NCI-H774 (cell line): Measurements from ENCODE around the gene UNK.

Source experiments
- DNase-seq: peaks from one replicate; lab custom pipeline; 2025; lab: John Stamatoyannopoulos, UW

The UNK gene, protein sequence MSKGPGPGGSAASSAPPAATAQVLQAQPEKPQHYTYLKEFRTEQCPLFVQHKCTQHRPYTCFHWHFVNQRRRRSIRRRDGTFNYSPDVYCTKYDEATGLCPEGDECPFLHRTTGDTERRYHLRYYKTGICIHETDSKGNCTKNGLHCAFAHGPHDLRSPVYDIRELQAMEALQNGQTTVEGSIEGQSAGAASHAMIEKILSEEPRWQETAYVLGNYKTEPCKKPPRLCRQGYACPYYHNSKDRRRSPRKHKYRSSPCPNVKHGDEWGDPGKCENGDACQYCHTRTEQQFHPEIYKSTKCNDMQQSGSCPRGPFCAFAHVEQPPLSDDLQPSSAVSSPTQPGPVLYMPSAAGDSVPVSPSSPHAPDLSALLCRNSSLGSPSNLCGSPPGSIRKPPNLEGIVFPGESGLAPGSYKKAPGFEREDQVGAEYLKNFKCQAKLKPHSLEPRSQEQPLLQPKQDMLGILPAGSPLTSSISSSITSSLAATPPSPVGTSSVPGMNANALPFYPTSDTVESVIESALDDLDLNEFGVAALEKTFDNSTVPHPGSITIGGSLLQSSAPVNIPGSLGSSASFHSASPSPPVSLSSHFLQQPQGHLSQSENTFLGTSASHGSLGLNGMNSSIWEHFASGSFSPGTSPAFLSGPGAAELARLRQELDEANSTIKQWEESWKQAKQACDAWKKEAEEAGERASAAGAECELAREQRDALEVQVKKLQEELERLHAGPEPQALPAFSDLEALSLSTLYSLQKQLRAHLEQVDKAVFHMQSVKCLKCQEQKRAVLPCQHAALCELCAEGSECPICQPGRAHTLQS

DNA sequence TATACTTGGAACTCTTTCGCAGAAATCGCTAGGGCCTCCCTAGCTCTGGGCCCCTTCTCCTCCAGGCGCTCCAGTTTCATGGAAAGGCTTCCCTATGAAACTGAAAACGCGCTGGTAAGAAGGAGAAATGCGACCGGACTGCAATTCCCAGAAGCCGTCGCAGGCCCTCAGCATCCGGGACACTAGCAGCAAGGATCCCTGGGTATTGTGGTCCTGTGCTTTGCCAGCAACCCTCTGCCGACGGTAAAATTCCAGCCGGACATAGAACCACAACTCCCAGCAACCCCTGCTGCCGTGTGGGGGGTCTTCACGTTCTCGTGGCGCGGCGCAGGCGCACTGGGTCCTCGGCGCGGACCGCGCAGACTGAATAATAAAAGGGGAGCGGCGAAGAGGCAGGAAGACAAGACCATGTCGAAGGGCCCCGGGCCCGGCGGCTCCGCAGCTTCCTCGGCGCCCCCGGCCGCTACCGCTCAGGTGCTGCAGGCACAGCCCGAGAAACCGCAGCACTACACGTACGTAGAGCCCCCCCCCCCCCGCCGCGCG is at the start of gene UNK:
Gene UNK, plus strand, starts transcription at position 334 of the 543 bp plus-strand sequence. Its CDS starts 75 bp downstream, at position 409.
- peak; percentile 100 for DNase-seq

DNA sequence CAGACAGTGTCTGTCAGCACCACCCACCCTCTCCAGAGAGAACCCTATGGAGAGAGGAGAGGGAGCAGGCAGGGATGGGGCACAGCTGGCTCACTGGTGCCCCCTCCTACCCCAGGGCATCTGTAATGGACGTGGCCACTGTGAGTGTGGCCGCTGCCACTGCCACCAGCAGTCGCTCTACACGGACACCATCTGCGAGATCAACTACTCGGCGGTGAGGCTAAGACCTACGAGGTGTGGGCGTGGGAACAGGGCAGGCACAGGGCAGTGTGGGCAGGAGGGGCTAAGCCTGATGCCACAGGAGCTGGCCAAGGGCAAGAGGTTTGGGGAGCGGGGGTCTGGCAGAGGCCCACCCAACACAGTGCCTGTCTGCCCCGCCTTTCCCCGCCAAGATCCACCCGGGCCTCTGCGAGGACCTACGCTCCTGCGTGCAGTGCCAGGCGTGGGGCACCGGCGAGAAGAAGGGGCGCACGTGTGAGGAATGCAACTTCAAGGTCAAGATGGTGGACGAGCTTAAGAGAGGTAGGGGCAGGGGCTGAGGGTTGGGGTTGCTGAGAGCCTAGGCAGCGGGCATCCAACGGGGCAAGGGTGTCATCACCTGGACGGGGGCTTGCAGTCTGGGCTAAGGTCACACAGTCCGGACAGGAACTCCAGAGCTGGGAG is 48.3 kb upstream of the UNK start:
- DNase-seq, result no peak

DNA sequence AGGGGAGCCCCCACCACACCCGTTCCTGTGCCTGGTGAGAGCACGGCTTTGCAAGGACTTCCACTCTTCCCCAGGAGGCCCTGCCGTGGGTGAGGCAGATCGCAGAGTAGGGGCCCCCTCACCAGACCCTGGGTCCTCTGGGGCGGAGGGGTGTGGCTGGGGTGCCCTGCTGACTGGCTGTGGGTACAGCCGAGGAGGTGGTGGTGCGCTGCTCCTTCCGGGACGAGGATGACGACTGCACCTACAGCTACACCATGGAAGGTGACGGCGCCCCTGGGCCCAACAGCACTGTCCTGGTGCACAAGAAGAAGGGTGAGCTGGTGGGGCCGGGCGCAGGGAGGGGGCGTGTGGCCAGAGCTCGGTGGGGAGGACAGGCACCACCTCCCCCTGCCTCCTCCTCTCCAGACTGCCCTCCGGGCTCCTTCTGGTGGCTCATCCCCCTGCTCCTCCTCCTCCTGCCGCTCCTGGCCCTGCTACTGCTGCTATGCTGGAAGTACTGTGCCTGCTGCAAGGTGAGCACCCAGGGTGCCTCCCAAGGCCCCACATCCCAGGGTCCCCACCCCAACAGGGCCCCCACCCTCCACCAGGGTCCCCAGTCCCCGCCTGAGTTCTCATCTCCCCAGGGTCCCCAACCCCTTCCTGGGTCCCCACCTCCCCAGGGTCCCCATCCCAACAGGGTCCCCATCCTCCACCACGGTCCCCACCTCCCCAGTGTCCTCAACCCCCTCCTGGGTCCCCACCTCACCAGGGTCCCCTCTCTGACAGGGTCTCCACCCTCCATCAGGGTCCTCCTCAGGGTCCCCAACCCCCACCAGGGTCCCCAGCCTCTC is 47.3 kb upstream of the UNK start:
- no peak for DNase-seq

DNA sequence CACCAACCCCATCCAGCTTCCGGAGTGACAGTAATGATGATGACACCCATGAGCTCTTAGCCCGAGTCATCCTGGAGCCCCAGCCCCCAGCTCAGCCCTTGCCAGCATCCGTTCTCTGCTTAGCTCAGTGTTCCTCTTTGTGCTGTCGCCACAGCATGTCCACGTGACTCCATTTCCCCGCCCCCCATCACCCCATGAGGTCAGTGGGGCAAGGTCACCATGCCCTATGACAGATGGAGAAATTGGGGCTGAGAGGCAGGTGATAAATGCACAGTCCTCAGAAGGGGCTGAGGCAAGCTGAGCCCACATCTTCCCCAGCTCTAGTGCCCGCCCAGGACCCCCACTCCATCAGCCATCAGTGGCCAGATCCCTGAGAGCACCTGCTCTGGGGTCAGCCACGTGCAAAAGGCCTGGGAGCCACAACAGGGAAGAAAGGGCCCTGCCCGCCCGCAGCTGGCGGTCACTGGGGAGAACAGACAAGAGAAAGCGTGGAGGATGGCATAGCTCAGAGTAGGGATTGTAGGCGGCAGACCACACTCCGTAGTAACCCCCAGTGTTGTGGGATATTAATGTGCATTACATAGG is 46.3 kb upstream of the UNK start:
- no peak for DNase-seq

DNA sequence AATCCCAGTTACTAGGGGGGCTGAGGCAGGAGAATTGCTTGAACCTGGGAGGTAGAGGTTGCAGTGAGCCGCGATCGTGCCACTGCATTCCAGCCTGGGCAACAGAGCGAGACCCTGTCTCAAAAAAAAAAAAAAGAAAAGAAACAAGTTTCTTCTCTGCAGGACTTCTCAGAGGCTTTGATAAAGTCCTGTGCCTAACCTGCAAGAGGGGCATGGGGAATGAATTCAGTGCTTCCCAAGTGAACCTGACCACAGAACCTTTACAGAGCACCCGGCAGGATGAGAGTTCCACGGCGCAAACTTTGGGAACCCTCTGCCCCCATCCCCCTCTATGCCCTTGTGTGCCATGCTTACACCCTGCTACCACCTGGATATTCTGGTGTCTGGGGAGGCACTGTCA is 45.4 kb upstream of the UNK start:
- no peak for DNase-seq

DNA sequence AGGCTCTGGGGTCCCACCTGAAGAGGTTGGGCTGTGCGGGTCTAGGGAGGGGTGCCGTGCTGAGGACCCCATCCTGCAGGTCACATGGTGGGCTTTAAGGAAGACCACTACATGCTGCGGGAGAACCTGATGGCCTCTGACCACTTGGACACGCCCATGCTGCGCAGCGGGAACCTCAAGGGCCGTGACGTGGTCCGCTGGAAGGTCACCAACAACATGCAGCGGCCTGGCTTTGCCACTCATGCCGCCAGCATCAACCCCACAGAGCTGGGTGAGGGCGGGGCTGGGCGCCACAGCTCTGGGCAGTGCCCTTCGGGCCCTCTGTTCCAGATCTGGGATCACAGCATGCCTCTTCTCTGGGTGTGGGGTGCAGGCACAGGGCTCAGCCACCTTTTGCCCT is 44.8 kb upstream of the UNK start:
- DNase-seq, result no peak

DNA sequence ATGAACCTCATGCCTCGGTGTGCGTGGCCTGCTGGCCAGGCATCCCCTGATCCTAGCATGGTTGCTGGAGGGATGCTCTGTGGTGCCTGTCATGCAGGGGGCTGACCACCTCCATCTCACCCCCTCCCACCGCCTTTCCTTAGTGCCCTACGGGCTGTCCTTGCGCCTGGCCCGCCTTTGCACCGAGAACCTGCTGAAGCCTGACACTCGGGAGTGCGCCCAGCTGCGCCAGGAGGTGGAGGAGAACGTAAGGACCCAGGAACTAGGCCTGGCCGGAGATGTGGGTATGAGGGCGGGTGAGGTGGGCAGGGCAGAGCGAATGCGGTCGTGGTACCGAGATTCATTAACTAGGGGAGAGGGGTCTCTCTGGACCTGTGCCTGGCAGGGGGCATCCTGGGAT is 44.4 kb upstream of the UNK start:
- no peak for DNase-seq

DNA sequence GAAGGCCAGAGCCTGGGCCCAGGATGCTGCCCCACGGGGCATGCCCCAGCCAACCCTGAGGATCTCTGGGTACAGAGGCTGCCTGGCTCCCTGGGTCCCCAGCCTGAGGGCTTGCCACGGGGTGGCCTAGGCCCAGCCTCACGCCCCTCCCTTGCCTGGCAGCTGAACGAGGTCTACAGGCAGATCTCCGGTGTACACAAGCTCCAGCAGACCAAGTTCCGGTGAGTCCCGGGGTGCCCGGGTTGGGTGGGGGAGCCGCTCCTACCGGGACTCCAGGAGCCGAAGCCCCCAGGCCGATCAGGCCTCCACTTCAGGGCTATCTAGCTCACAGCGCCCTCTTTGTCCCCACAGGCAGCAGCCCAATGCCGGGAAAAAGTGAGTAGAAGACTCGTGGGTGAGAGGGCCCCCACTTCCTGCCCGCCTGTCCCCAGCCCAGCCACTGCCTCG is 44.0 kb upstream of the UNK start:
- no peak for DNase-seq

DNA sequence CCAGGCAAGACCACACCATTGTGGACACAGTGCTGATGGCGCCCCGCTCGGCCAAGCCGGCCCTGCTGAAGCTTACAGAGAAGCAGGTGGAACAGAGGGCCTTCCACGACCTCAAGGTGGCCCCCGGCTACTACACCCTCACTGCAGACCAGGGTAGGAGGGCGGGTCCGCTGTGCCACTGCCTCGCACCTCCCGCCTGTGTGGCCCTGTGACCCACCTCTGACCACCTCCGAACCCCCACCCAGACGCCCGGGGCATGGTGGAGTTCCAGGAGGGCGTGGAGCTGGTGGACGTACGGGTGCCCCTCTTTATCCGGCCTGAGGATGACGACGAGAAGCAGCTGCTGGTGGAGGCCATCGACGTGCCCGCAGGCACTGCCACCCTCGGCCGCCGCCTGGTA is 42.3 kb upstream of the UNK start:
- DNase-seq, result no peak

DNA sequence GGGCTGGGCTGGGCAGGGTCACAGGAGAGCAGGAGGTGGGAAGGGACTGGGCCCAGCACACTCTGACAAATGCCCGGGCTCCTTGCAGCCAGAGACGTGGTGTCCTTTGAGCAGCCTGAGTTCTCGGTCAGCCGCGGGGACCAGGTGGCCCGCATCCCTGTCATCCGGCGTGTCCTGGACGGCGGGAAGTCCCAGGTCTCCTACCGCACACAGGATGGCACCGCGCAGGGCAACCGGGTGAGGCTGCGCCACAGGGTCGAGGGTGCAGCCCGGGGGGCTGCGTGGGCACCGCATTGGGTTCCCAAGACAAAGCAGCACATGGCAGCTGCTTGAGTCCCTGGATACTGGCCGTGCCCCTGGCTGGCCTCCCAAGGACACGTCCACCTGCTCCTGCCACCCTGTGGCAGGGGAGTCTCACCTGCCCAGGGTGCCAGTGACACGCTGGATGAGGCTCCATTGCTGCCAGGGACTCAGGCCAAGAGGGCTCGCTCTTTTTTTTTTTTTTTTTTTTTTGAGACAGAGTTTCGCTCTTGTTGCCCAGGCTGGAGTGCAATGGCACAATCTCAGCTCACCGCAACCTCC is 40.9 kb upstream of the UNK start:
- DNase-seq, result no peak

DNA sequence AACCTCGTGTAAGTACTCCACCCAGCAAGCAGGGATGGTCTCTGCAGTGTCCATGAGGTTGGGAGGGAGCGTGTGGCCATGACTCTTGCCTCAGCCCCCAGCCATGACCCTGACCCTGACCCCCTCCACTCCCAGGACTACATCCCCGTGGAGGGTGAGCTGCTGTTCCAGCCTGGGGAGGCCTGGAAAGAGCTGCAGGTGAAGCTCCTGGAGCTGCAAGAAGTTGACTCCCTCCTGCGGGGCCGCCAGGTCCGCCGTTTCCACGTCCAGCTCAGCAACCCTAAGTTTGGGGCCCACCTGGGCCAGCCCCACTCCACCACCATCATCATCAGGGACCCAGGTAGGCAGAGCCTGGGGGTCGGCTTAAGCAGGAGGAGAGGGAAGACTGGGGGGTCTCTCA is 35.9 kb upstream of the UNK start:
- DNase-seq, result no peak

DNA sequence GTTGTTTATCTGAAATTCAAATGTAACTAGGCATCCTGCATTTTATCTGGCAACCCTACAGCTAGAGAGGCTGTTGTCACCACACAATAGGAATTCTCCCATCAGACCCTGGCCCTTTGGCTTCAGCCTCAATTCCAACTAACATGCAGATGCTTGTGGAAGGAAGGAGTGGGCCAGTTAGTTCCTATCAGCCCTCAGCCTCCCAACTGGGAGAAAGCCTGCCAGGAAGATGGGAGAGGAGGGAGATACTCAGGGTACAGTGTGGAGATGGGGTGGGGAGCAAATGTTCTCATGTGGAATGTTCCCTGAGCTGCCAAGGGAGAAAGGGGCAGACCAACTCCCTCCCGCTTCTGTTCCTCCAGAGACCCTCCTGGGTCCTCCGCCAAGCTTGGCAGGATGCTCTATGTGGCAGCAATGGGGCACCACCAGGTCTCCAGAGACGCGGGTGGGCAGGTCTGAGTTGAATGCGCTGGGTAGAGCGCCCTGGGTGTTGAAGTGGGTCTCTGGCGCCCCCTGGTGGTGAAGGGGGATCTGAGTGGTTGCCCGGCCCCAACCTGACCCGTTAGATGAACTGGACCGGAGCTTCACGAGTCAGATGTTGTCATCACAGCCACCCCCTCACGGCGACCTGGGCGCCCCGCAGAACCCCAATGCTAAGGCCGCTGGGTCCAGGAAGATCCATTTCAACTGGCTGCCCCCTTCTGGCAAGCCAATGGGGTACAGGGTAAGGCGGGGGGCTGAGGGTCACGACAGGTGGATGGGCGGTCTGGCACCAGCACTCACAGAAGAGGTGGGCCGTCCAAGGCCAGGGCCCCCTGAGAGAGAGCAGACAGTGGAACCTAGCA is 34.8 kb upstream of the UNK start:
- DNase-seq, result peak; percentile 69

DNA sequence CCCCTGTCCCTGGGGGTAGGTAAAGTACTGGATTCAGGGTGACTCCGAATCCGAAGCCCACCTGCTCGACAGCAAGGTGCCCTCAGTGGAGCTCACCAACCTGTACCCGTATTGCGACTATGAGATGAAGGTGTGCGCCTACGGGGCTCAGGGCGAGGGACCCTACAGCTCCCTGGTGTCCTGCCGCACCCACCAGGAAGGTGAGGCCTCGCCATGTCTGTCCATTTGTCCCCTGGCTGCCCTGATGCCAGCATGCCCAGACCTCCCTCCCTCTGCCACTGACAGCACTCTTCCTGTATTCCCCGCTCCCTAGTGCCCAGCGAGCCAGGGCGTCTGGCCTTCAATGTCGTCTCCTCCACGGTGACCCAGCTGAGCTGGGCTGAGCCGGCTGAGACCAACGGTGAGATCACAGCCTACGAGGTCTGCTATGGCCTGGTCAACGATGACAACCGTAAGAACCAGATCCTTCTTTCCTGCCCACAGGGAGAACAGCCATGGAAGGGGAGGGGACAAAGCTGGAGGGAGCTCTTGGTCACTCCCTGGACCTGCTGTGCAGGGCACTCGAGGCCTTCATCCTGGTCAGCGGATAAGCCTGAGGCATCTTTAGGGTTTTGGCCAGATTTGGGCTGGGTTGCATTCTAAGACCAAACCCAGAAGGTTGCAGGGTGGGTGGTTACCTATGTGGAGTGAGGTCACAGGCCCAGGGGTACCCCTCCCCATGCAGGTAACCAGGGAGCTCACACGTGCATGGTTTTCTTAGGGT is 33.8 kb upstream of the UNK start:
- DNase-seq, result no peak

DNA sequence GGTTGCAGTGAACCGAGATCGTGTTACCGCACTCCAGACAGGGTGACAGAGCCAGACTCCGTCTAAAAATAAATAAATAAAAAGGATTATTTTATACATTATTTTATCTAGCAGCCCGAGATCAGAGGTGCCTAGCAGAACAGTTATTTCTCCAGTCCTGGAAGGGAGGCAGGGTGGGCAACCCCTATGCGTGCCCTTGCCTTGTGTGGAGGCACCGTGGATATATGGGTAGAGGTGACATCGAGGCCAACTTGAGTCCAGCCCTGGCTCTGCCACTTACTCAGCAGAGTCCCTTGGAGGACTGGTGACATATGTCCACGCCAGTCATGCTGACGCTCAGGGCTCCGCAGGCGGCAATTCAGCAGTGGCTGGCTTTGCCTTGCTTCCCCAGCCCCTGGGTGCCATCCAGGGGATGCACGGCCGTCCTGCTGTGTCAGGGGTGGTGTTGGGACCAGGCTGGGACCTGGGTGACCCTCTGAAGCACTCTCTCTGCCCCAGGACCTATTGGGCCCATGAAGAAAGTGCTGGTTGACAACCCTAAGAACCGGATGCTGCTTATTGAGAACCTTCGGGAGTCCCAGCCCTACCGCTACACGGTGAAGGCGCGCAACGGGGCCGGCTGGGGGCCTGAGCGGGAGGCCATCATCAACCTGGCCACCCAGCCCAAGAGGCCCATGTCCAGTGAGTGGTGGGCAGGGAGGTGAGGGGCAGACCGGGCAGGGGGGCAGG is 32.8 kb upstream of the UNK start:
- no peak for DNase-seq

DNA sequence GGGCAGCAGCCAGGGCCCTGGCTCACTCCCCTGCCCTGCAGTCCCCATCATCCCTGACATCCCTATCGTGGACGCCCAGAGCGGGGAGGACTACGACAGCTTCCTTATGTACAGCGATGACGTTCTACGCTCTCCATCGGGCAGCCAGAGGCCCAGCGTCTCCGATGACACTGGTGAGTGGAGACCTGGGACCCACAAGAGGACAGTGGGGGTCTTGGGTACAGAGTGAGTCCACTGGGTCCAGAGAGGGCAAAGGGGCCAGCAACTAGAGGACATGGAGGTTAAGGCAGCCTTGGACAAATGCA is 32.2 kb upstream of the UNK start:
- no peak for DNase-seq

DNA sequence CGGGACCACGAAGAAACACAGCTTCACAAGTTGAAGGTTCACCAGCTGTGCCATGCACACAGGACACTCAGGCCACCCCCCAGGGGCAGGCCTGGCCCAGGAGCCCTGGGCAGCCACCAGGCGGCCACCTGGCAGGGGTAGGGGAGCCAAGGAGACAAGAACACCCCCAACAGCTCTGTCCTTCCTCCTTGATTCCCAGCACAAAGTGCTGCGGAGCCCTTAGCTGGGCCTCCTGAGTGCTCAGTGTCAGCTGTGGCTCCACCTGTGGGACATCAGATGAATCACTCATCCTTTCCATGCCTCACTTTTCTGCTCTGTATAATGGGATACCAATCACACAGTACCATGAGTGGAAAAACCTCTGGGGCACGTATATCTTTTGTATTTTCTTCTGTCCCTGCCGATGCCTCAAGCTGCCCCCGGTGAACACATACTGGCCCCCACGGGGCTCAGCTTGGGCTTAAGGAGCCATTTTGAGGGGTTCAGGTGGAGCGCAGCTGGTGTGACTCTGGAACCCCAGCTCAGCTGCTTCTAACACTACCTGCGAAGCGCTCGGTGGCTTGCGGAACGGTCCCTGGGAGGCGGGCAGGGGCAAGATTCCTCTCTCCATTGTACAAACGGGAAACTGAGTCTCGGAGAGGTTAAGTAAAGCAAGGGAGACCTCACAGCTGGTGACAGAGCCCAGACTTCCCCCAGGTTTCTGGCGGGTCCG is 31.6 kb upstream of the UNK start:
- no peak for DNase-seq

DNA sequence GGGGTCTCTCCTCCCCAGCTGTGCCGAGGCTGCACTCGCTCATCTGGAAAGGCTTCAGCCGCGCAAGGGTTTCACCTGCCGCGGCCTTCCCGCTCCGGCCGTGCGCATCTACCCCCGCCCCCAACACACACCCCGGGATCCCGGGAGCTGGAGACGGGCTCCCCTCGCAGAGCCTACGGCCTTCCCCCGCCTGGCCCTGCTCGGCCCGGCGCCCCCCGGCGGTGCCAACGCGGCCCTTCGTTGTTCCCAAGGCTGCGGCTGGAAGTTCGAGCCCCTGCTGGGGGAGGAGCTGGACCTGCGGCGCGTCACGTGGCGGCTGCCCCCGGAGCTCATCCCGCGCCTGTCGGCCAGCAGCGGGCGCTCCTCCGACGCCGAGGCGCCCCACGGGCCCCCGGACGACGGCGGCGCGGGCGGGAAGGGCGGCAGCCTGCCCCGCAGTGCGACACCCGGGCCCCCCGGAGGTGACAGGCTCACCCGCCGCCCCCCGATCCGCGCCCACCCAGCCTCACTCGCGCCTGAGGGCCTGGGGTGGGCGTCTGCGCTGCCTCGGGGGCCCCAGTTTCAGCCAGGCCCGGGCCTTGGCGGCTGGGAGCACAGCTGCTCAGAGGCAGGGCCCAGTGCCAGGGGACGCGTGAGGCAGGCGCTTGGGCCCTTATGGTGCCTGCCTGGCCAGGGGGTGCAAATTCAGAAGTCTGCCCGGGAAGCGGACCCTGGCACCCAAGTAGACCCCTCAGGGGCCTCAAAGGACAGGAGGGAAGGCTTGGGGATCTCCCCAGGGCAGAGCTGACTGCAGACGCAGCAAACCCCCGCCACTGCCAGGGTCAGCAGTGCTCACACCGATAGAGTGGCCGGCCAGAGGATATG is 30.9 kb upstream of the UNK start:
- no peak for DNase-seq
